ENCODE measurements around the gene MYL3.

- TF ChIP-seq POLR2A (IDR thresholded peaks at IDR 0.05; ENCODE audit: low read length) (no peak), GATA1 (IDR thresholded peaks at IDR 0.05; ENCODE audit: low read depth, low read length) (no peak)
These were observed 26.3 kb upstream of the MYL3 start for GRCh38 chr3:46889381-46890110.

All from erythroblast (primary cell).